ENCODE data around the gene GPR143.

DNA sequence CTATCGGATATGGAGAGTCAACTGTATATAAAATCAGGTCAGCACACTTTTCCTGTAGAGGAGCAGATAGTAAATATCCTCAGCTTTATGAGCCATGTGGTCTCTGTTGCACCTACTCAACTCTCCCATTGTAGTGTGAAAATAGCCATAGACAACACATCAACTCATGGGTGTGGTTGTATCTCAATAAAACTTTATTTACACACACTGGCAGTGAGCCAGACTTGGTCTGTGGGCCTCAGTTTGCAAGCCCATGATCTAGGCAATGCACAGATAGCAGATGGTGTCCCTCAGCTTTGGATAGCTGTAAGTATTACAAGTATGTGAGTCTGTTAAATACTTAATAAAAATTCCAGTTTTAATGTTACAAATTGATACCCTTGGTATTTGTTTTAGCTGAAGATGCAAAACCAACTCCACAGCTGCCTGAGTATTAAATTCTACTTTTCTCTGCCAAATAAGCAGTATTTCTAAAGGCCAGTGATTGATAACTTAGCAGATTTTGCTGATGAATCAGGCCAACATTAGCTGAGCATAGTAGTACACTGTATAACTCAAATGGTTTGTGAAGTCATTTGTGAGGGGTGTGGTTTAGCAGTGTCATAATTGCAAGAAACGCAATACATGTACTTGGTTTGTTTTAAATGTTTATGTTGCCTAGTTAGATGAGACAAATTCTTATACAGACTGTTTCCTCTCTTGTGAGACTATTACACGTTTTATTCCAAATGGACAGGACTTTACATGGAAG is 87.3 kb downstream of the GPR143 start:
- no peak for TF ChIP-seq YY1 (IDR thresholded peaks at IDR 0.05; ENCODE audit: insufficient read depth, insufficient read length)
- no peak for TF ChIP-seq SUZ12 (IDR thresholded peaks at IDR 0.05; ENCODE audit: extremely low read depth, insufficient read depth, insufficient read length)
- TF ChIP-seq ZNF274 (IDR thresholded peaks at IDR 0.05; ENCODE audit: low read depth, low read length) = no peak
